HG03354 (cell line): ENCODE measurements around the gene TPI1.
A peak's percentile ranks its signal among the peaks of the same experiment; 100 is the strongest.
"Not testable (repeated sequence)": the region's sequence is repeated elsewhere in the genome, so short reads cannot be mapped to it uniquely, and the experiment has no call there.

ENCODE experiments used
- ATAC-seq: cut with Tn5 transposase; IDR thresholded peaks from one replicate; pipeline ENCODE4 v1.9.1; 2021; ENCODE audit warnings: mild to moderate bottlenecking; ENCODE audit not compliant: unreplicated experiment, poor library complexity, severe bottlenecking

Gene TPI1

DNA sequence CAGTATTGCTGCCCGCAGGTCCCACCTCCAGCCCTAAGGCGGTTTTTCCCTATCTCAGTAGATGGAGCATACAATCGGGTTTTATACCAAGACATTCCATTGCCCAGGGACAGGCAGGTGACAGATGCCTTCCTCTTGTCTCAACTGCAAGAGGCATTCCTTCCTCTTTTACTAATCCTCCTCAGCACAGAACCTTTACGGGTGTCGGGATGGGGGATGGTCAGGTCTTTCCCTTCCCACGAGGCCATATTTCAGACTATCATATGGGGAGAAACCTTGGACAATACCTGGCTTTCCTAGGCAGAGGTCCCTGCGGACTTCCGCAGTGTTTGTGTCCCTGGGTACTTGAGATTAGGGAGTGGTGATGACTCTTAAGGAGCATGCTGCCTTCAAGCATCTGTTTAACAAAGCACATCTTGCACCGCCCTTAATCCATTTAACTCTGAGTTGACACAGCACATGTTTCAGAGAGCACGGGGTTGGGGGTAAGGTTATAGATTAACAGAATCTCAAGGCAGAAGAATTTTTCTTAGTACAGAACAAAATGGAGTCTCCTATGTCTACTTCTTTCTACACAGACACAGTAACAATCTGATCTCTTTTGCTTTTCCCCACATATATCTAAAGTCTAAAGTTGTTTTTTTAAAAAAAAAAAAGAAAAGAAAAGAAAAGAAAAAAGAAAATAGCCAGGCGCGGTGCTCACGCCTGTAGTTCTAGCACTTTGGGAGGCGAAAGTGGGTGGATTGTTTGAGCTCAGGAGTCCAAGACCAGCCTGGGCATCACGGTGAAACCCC lies 19.1 kb downstream of the TPI1 start:
- not testable (repeated sequence) for ATAC-seq

DNA sequence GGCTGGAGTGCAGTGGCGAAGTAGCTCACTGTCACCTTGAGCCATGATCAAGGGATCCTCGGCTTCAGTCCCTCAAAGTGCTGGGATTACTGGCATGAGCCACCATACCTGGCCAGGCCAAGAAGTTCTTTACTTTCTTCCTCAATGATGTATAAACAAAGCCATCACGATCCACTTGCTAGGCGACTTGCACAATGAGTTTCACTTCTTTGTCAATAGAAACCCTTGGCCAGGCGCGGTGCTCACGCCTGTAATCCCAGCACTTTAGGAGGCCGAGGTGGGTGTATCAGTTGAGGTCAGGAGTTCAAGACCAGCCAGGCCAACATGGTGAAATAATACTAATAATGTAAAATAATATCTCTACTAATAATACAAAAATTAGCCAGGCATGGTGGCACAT lies 20.1 kb downstream of the TPI1 start:
- ATAC-seq = no peak

DNA sequence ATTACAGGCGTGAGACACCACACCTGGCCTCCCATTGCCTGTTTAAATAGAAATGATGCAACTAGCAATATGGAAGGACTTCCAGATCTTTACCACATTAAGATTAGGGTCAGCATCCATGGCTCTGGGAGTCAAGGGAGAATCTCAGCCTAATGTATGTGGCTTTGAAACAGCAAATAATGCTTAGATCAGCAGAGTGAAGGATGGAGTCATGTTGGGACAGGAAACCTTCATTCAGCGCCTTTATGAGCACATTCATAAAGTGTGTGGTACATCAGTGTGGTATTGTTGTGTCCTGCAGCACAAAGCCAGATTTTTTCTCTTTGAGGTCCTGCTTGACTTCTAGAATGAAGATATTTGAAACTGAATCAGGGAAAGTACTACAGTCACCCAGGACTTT lies 21.0 kb downstream of the TPI1 start:
- no peak for ATAC-seq

DNA sequence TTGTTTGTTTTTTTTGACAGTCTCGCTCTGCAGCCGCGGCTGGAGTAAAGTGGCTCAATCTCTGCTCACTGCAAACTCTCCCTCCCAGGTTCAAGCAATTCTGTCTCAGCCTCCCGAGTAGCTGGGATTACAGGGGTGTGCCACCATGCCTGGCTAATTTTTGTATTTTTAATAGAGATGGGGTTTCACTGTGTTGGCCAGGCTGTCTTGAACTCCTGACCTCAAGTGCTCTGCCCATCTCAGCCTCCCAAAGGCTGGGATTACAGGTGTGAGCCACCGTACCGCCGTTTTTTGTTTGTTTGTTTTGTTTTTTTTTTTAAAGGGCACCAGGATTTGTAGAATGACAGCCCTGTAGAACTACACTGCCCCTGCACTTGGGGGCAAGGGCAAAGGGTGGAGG lies 21.5 kb downstream of the TPI1 start:
- ATAC-seq = not testable (repeated sequence)

DNA sequence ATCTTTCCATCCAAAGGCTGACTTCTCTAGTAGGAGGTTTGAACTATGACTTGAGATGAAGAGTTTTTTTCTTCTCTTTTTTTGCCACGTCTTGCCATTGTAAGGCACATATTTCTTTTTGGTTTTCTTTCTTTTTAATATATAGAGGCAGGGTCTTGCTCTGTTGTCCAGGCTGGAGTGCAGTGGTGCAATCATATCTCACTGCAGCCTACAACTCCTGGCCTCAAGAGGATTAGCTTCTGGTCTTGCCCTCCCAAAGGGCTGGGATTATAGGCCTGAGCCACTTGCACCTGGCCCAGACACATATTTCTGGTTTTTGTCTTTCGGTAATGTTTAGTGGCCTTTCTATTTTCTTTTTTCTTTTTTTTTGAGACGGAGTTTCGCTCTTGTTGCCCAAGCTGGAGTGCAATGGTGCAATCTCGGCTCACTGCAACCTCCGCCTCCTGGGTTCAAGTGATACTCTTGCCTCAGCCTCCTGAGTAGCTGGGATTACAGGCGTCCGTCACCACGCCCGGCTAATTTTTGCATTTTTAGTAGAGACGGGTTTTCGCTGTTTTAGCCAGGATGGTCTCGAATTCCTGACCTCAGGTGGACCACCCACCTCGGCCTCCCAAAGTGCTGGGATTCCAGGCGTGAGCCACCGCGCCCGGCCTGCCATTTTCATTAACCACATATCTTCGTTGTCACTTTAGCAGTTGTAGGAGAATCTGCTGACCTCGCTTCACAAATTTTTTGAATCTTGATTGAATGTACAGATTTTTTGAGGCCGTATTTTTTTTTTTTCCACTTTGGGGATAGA lies 22.6 kb downstream of the TPI1 start:
- not testable (repeated sequence) for ATAC-seq

DNA sequence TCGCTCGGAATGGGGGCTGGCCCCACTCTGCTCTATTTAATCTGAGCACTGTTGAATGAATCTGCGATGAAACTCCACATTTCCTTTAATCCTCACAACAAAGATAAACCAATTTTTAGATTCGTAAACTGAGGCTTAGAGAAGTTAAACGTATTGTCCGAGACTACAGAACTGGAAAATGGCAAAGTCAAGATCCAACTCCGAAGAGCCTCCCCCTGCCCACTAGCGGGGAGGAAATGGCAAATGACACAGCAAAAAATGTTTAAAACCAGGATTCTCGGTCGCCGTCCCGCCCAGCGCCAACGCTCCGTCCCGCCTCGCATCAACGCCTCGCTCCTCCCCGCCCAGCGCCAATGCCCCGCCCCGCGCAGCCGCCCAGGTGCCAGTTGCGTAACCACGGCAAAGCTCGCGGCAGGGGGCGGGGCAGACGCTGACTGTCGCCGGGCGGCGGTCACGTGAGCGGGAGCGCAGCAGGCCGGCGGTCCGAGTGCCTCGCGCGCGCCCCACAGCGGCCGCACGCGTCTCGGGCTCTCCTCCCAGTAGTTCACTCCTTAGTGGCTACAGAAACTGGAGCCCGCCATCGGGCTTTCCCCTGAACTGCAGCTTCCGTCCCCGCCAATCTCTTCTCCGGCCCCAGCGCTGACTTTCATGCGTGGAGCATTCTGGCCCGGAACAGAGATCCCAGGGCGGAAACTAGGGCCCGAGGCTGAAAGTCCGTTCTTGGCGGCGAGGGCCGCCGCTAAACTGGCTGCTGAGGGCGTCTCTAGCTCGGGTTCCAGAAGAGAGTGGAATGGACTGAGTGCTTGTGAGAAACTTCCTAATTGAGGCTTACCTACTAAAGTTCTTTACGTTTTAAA lies 23.7 kb downstream of the TPI1 start:
- ATAC-seq = peak; percentile 92

DNA sequence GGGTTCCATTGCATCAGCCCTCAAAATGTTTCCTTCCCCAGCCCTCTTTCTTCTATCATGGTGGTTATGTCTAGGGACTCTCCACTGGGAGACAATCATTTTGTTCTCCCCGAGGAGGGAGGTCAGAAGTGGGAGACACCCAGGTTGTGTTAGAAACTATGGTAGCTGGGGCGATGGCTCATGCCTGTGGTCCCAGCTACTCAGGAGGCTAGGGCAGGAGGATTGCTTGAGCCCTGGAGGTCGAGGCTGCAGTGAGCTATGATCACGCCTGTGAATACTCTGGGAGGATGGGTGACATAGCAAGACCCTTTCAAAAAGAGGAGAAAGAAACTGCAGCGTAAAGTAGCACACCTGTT lies 24.3 kb downstream of the TPI1 start:
- peak; percentile 14 for ATAC-seq

DNA sequence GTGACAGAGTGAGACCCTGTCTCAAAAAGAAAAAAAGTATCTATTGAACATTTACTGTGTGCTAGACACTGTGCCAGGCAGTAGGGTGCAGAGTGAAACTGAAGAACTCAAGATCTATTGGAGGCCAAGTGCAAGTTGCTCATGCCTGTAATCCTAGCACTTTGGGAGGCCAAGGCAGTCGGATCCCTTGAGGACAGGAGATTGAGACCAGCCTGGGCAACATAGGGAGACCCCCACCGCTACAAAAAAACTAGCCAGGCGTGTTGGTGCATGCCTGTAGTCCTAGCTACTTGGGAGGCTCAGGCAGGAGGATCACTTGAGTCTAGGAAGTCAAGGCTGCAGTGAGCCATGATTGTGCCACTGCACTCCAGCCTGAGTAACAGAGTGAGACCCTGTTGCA lies 25.4 kb downstream of the TPI1 start:
- not testable (repeated sequence) for ATAC-seq

DNA sequence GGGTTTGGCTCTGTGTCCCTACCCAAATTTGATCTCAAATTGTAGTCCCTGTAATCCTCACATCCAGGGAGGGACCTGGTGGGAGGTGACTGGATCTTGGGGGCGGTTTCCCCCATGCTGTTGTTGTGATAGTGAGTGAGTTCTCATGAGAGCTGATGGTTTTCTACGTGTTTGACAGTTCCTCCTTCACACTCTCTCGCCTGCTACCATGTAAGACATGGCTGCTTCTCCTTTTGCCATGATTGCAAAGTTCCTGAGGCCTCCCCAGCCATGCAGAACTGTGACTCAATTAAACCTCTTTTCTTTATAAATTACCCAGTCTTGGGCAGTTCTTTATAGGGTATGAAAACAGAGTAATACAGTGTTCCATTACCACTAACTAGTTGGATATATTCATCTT lies 27.0 kb downstream of the TPI1 start:
- no peak for ATAC-seq

DNA sequence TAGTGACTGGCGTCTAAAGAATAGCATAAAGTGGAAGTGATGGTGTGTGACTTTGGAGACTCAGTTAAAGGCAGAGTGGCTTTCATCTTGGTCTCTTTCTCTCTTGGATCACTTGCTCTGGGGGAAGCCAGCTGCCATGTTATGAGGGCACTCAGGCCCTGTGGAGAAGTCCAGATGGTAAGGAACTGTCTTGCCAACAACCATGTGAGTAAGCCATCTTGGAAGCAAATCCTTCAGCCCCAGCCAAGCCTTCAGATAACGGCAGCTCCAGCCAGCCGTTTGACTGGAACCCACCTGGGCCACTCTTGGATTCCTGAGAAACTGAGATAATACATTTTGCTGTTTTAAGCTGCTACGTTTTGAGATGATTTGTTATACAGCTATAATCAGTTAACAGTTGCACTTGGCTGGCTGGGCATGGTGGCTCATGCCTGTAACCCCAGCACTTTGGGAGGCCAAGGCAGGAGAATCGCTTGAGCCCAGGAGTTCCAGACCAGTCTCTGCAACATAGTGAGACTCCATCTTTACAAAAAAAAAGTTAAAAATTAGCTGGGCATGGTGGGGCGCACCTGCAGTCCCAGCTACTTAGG lies 29.6 kb downstream of the TPI1 start:
- ATAC-seq = no peak

DNA sequence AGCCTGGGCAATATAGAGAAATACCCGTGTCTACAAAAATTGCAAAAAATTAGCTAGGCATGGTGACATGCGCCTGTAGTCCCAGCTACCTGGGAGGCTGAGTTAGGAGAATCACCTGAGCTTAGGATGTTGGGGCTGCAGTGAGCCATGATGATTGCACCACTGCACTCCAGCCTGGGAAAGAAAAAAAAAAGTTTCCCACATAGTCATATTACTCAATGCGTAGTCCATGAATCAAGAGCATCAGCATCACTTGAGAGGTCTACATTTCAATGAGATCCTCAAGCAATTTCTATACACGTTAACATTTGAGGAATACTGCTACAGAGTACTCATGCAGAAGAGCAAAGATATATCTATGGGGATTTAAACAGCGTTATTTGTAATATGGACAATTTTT lies 32.1 kb downstream of the TPI1 start:
- ATAC-seq = no peak

DNA sequence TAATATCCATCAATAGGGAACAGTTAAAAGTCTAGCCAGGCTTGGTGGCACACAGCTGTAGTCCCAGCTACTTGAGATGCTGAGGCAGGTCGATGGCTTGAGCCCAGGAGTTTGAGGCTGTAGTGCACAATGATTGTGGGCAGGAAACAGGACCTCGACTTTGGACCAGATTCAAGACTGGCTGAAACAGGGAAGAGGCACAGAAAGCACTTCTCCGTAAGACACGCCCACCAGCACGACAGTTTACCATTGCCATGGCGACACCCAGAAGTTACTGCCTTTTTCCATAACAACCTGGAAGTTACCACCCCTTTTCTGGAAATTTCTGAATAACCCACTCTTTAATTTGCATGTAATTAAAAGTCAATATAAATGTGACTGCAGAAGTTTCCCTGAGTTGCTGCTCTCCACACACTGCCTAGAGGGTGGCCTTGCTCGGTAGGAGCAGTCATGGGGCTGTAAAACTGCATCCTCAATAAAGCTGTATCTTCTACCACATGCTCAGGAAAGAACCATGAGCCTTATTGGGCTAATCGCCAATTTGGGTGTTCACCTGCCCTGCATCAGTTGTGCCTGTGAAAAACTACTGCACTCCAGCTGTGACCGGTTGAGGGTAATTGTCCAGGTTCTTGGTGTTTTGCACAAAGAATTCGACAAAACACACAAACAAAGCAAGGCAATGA lies 32.6 kb downstream of the TPI1 start:
- ATAC-seq = no peak

DNA sequence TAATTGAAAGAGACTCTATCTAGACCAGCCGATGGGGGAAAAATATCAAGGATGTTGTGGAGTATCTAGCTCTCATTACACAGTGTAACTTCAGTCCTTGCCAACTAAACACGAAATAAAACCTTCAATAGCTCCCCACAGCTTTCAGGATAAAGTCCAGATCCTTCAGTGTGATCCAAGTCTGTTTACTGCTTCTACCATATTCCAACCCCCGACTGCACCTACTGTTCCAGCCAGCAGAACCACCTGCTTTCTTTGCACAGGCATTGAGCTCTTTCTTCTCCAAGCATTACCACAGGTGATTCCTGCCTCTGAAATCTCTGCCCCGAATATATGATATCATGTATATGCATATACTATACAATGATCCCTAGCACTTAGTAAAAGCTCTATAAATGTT lies 35.1 kb downstream of the TPI1 start:
- ATAC-seq = no peak

DNA sequence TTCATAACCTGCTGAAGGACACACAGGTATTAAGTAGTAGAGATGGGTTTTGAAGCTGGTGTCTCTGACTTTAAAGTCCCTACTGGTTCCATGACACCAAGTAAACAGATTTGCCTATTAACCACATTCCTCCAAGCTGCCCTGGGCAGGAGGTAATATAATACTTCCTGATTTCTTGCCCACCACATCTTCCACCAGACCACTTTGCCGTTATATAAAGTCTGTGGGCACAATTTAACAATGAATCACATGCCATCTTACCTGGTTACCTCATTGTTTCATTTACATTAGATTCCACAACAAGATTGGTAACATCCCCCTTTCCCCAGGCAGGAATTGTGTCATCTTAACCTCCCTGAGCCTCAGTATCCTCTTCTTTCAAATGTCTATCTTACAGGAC lies 36.4 kb downstream of the TPI1 start:
- ATAC-seq = no peak

DNA sequence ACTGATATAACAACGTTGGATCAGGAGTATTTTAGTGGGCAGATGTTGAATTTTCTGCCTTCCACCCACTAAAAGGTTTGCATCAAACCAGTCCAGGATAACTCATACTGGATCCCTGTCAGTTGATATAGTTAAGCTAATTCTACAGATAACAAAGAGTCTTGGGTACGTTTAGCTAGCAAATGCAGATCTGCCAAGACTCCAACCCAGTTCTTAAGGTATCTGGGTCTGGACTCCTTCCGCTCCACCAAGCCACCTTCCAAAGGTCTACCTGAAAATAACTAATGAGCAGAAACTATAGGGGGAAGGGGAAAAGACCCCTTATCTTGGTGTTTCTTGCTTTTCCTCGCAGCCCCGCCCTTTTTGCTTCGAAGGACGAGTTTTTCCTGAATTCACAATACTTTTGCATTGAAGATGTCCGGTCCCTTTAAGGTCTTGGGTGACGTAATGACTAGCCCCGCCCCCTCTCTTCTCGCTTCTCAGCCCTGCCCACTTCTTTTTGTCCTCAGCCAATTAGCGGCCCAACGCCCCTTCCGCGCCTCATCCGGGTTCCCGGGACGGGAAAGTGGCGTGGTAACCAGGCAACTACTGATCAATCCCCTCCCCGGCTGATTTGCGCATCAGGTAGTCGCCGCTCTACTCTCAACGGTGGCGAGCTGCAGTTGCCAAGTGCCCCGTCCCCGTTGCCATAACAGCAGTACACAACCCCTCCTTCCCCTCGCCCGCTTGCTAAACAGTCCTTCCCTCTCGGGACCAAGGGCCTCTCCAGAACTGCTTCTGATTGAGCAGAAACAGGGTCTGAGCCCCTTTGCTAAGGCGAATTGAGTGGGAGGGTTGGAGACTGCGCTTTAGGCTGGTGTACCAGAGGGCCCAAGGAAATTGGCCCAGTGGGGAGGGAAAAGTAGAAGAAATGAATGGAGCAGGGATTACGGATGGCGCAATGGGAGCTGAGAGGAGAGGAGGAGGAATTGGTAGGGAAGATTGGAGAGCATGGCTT lies 37.2 kb downstream of the TPI1 start, which contains the start of gene LRRC23:
LRRC23 (plus strand) TSS at position 543 of the 997 bp plus-strand sequence. CDS start 812 bp downstream, outside the sequence.
- peak; percentile 96 for ATAC-seq

DNA sequence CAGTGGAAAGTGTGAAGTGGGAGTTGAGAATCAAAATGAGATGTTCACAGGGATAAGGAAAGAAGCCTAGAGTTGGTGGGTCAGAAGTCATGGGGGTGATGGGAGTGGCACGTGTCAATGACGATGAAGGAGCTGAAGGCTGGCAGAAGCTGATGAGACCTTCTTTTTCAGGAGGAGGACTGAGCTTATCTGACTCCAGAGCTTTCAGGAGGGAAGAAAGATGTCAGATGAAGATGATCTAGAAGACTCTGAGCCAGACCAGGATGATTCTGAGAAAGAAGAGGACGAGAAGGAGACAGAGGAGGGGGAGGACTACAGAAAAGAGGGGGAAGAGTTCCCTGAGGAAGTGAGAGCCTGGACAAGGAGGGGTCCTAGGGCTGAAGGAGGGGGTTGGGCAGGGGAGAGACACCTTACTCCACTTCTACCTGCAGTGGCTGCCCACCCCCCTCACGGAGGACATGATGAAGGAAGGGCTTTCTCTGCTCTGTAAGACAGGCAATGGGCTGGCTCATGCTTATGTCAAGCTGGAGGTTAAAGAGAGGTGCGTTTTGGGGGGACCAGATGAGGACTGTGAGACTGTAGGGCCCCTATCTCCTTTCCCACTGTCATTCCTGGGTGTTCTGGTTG lies 38.2 kb downstream of the TPI1 start:
- no peak for ATAC-seq

DNA sequence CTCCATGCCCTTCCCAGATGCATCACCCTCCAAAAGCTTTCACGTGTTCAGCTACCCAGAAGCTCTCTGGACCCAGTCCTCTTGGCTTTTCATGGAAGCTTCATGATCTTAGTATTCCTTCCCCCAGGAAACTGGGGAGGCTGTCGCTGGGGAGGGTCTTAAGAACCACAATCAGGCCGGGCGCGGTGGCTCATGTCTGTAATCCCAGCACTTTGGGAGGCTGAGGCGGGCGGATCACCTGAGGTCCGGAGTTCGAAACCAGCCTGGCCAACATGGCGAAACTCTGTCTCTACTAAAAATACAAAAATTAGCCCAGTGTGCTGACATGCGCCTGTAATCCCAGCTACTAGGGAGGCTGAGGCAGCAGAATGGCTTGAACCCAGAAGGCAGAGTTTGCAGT lies 40.8 kb downstream of the TPI1 start:
- not testable (repeated sequence) for ATAC-seq
